ENCODE results near the gene TTLL10.

Gene TTLL10

DNA sequence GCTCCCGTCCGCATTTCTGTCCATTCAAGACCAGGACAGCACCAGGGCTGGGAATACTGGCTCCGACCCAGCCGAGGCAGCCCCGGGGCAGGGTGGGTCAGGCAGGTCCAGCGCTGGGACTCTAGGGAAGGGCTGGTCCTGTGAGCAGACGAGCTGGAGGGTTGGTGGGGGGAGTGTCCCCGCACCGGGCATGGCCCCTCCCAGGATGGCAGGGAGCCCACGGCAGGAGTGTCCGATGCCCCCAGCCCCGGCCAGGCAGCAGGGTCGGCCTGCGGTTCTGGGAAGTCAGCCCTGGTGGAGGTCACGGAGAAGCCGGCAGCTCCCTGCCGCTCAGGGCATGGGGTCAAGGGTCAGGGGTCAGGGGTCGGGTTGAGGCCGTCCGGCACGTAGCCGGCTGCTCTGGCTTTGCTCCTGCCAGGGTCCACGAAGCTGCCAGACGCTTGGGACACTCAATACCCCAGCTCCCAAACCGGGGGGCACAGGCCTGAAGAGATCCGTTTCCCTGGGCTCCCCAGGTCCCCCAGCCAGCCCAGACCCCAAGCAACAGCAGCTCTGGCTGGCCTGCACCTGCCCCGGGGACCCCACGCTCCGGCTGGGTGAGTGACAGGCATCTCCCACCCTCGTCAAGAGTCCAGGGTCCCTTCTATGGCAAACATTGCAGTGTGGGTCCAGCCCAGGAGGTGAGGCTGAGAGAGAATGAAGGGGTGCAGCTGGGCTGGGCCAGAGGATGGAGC, 66.1 kb downstream of the TTLL10 start:
- CTCF ChIA-PET = no interaction called here
- POLR2A ChIA-PET = interaction anchor here (0.9 to 1.0 kb wide), 2 partner anchors 8 to 92 kb away, joined by 3 to 4 read pairs; no protein-coding TSS in a partner anchor
- no peak for TF ChIP-seq NFRKB (IDR thresholded peaks at IDR 0.05)
- TF ChIP-seq ZNF384 (IDR thresholded peaks at IDR 0.05) = no peak
- no peak for TF ChIP-seq TARDBP (IDR thresholded peaks at IDR 0.05)
- no peak for TF ChIP-seq PKNOX1 (IDR thresholded peaks at IDR 0.05)
- TF ChIP-seq CTBP1 (IDR thresholded peaks at IDR 0.05; ENCODE audit: borderline replicate concordance) = no peak
- no peak for TF ChIP-seq LEF1 (IDR thresholded peaks at IDR 0.05; ENCODE audit: borderline replicate concordance)
- no peak for TF ChIP-seq SUZ12 (IDR thresholded peaks at IDR 0.05)
- TF ChIP-seq FOXA1 (IDR thresholded peaks at IDR 0.05) = no peak
- TF ChIP-seq ELF4 (IDR thresholded peaks at IDR 0.05) = no peak
- TF ChIP-seq BHLHE40 (IDR thresholded peaks at IDR 0.05; ENCODE audit: borderline replicate concordance) = no peak
- no peak for TF ChIP-seq L3MBTL2 (conservative IDR thresholded peaks at IDR 0.05)
- no peak for TF ChIP-seq FOXK2 (IDR thresholded peaks at IDR 0.05)
- no peak for TF ChIP-seq HDGF (IDR thresholded peaks at IDR 0.05; ENCODE audit: borderline replicate concordance)
- no peak for TF ChIP-seq ARNT (IDR thresholded peaks at IDR 0.05)
- no peak for TF ChIP-seq SP1 (IDR thresholded peaks at IDR 0.05)
- no peak for TF ChIP-seq FOXM1 (IDR thresholded peaks at IDR 0.05; ENCODE audit: borderline replicate concordance)
- DNase-seq (ENCODE audit: extremely low spot score) = no peak

DNA sequence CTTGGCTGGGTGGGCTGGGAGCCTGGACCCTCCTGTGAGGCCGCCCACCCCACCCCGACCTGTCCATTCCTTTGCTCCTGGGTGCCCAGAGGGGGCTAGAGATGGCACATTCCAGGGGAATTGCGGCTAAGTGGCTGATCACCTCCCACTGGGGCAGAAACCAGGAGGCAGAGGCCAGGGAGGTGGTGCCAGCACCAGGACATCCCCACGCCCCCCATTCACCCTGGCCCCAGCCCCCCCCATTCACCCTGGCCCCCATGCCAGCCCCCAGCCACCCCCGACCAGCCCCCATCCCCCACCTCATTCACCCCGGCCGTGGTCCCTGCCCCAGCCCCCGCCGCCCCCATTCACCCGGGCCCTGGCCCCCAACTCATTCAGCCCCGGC, 66.7 kb downstream of the TTLL10 start:
- DNase-seq (ENCODE audit: extremely low spot score) = no peak
- POLR2A ChIA-PET = no interaction called here
- CTCF ChIA-PET = no interaction called here
- TF ChIP-seq FOXM1 (IDR thresholded peaks at IDR 0.05; ENCODE audit: borderline replicate concordance) = no peak
- TF ChIP-seq HDGF (IDR thresholded peaks at IDR 0.05; ENCODE audit: borderline replicate concordance) = no peak
- TF ChIP-seq PKNOX1 (IDR thresholded peaks at IDR 0.05) = no peak
- no peak for TF ChIP-seq FOXA1 (IDR thresholded peaks at IDR 0.05)
- TF ChIP-seq FOXK2 (IDR thresholded peaks at IDR 0.05) = no peak
- no peak for TF ChIP-seq ARNT (IDR thresholded peaks at IDR 0.05)
- TF ChIP-seq ELF4 (IDR thresholded peaks at IDR 0.05) = no peak
- TF ChIP-seq SUZ12 (IDR thresholded peaks at IDR 0.05) = no peak
- no peak for TF ChIP-seq L3MBTL2 (conservative IDR thresholded peaks at IDR 0.05)
- TF ChIP-seq NFRKB (IDR thresholded peaks at IDR 0.05) = no peak
- no peak for TF ChIP-seq CTBP1 (IDR thresholded peaks at IDR 0.05; ENCODE audit: borderline replicate concordance)
- TF ChIP-seq LEF1 (IDR thresholded peaks at IDR 0.05; ENCODE audit: borderline replicate concordance) = no peak
- TF ChIP-seq SP1 (IDR thresholded peaks at IDR 0.05) = no peak
- no peak for TF ChIP-seq ZNF384 (IDR thresholded peaks at IDR 0.05)
- no peak for TF ChIP-seq TARDBP (IDR thresholded peaks at IDR 0.05)
- TF ChIP-seq BHLHE40 (IDR thresholded peaks at IDR 0.05; ENCODE audit: borderline replicate concordance) = no peak

GRCh38 chr1:1240822-1241587, 67.3 kb downstream of the TTLL10 start:
- CTCF ChIA-PET = no interaction called here
- TF ChIP-seq SP1 (IDR thresholded peaks at IDR 0.05) (no peak), SUZ12 (IDR thresholded peaks at IDR 0.05) (no peak), L3MBTL2 (conservative IDR thresholded peaks at IDR 0.05) (no peak)
- DNase-seq (ENCODE audit: extremely low spot score) = no peak
- POLR2A ChIA-PET = no interaction called here

- ChIA-PET POLR2A (no interaction called here), CTCF (no interaction called here)
- no peak for TF ChIP-seq FOXK2 (IDR thresholded peaks at IDR 0.05)
- no peak for TF ChIP-seq NFRKB (IDR thresholded peaks at IDR 0.05)
- no peak for TF ChIP-seq ZNF384 (IDR thresholded peaks at IDR 0.05)
- TF ChIP-seq ELF4 (IDR thresholded peaks at IDR 0.05) = no peak
- TF ChIP-seq SP1 (IDR thresholded peaks at IDR 0.05) = no peak
- no peak for TF ChIP-seq HDGF (IDR thresholded peaks at IDR 0.05; ENCODE audit: borderline replicate concordance)
- no peak for TF ChIP-seq LEF1 (IDR thresholded peaks at IDR 0.05; ENCODE audit: borderline replicate concordance)
- TF ChIP-seq BHLHE40 (IDR thresholded peaks at IDR 0.05; ENCODE audit: borderline replicate concordance) = no peak
- no peak for TF ChIP-seq CTBP1 (IDR thresholded peaks at IDR 0.05; ENCODE audit: borderline replicate concordance)
- TF ChIP-seq FOXM1 (IDR thresholded peaks at IDR 0.05; ENCODE audit: borderline replicate concordance) = no peak
- TF ChIP-seq ARNT (IDR thresholded peaks at IDR 0.05) = no peak
- TF ChIP-seq SUZ12 (IDR thresholded peaks at IDR 0.05) = no peak
- TF ChIP-seq FOXA1 (IDR thresholded peaks at IDR 0.05) = no peak
- no peak for TF ChIP-seq TARDBP (IDR thresholded peaks at IDR 0.05)
- no peak for TF ChIP-seq L3MBTL2 (conservative IDR thresholded peaks at IDR 0.05)
- TF ChIP-seq PKNOX1 (IDR thresholded peaks at IDR 0.05) = no peak
- no peak for DNase-seq (ENCODE audit: extremely low spot score)
Observed at GRCh38 chr1:1241588-1242219, 68.0 kb downstream of the TTLL10 start.

DNA sequence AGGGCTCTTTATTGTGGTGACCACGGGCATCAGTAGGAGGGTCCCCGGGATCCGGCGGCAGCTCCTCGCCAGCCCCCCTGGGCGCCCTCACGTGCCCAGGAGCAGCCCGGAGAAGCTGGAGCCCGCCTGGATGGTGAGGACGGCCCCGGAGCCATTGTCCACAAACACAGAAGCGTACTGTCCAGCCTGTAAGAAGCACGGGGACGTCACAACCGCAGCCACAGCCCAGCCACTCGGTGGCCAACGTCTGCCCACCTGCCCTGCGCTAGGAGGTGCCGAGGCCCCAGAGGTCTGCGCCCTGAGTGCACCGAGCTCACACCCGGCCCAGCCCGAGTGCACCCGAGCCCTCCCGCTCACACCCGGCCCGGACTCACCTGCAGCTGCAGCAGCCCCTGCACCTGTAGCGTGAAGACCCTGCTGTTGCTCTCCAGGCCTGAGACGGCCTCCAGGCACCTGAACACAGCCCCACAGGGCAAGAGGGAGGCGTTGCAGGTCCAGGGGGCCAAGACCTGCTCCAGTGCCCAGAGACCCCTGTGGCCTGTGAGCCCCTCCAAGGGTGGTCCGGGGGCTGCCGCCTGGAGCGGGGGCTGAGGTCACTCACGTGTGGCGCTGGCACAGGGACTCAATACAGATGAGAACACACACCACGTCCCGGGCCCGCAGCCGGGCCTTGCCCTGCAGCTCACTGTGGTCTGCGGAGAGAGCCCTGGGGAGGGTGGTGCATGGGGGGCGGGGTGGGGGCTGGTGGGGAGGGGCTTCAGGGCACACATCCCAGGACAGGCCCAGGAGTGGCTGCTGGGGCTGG, 69.0 kb downstream of the TTLL10 start:
- no peak for DNase-seq (ENCODE audit: extremely low spot score)
- no peak for TF ChIP-seq TARDBP (IDR thresholded peaks at IDR 0.05)
- ChIA-PET POLR2A (no interaction called here), CTCF (no interaction called here)

Data from HEK293T (cell line).